Vagina (tissue), 2 donors: ENCODE results near the gene MICAL2.

Experiments
- POLR2A ChIP-seq, 2 donors: fragments of 450-650 bp; IDR thresholded peaks; one replicate each; pipeline ENCODE4 v1.6.1; 2017; ENCODE audit warnings: antibody characterized with exemption in 2 of 2, mild to moderate bottlenecking in 2 of 2, moderate library complexity in 2 of 2
- POLR2AphosphoS5 ChIP-seq, 2 donors: sonication (generic); formaldehyde crosslinking; IDR thresholded peaks; one replicate each; pipeline ENCODE4 v1.9.0; 2017; ENCODE audit warnings: antibody characterized with exemption in 2 of 2, mild to moderate bottlenecking in 2 of 2, low read depth in 1 of 2; ENCODE audit not compliant: insufficient read depth in 1 of 2
- TF ChIP-seq, protein P1 (sequence below), 3 experiments: fragments of 450-650 bp in 2 of 3; fragments of 200-600 bp in 1 of 3; sonication (generic) in 1 of 3; IDR thresholded peaks; one replicate each; pipeline ENCODE4 v1.5.1; 2017 to 2019; ENCODE audit warnings: antibody characterized with exemption in 3 of 3, mild to moderate bottlenecking in 2 of 3, moderate library complexity in 2 of 3

GRCh38 chr11:12266132-12266531, 155.7 kb downstream of the MICAL2 start:
- TF ChIP-seq, protein P1, sequence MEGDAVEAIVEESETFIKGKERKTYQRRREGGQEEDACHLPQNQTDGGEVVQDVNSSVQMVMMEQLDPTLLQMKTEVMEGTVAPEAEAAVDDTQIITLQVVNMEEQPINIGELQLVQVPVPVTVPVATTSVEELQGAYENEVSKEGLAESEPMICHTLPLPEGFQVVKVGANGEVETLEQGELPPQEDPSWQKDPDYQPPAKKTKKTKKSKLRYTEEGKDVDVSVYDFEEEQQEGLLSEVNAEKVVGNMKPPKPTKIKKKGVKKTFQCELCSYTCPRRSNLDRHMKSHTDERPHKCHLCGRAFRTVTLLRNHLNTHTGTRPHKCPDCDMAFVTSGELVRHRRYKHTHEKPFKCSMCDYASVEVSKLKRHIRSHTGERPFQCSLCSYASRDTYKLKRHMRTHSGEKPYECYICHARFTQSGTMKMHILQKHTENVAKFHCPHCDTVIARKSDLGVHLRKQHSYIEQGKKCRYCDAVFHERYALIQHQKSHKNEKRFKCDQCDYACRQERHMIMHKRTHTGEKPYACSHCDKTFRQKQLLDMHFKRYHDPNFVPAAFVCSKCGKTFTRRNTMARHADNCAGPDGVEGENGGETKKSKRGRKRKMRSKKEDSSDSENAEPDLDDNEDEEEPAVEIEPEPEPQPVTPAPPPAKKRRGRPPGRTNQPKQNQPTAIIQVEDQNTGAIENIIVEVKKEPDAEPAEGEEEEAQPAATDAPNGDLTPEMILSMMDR (IDR thresholded peaks at IDR 0.05), result no peak
- TF ChIP-seq POLR2A (IDR thresholded peaks at IDR 0.05), result no peak
- TF ChIP-seq POLR2AphosphoS5 (IDR thresholded peaks at IDR 0.05; ENCODE audit: insufficient read depth in 1 of 2, low read depth in 1 of 2), result no peak
